A673 (cell line): ENCODE measurements around the gene EXOC2.

Experiments
- CTCF ChIP-seq: fragments of 300-800, 200-600 bp; sonication (generic); conservative IDR thresholded peaks from 2 replicates; pipeline ENCODE4 v1.5.1; 2017; ENCODE audit warnings: low read depth, mild to moderate bottlenecking, antibody characterized with exemption, low read length, moderate library complexity, mixed read lengths
- EZH2 ChIP-seq: fragments of 200-600 bp; sonication (generic); IDR thresholded peaks from 2 replicates; pipeline ENCODE4 v1.6.1; 2017; ENCODE audit warnings: borderline replicate concordance, low read depth, mild to moderate bottlenecking, mixed read lengths, antibody characterized with exemption, low read length; ENCODE audit not compliant: poor library complexity, severe bottlenecking

DNA sequence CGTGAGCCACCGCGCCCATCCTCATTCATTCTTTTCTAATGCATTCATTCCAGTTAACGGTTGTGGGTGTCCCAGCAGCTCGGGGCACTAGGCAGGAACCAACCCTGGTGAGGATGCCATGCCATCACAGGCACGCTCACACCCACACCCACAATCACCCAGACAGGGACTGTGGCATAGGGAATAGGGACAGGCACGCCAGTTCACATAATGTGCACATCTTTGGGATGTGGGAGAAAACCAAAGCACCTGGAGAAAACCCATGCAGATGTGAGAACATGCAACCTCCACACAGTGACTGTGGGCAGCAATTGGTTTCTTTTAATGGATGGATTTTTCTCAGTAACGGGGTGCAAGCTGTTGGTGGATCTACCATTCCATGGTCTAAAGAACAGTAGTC is 237.1 kb downstream of the EXOC2 start:
- TF ChIP-seq CTCF: no peak
- no peak for TF ChIP-seq EZH2
